PC-9 (cell line): Measurements from ENCODE around the gene NBEAL2.

Experiments used
- CTCF ChIP-seq: fragments of 200-600 bp; sonication (generic); conservative IDR thresholded peaks from 2 replicates; pipeline ENCODE4 v1.6.1; 2017; ENCODE audit warnings: mixed run types, antibody characterized with exemption, mild to moderate bottlenecking, moderate library complexity
- EZH2 ChIP-seq: fragments of 200-600 bp; sonication (generic); IDR thresholded peaks from 2 replicates; pipeline ENCODE4 v1.8.0; 2017; ENCODE audit warnings: antibody characterized with exemption, low read depth

GRCh38 chr3:46982546-46982945 lies 3.1 kb downstream of the NBEAL2 start:
- TF ChIP-seq CTCF (no peak), EZH2 (no peak)
